ENCODE data around the gene MAPK8IP3.

DNA sequence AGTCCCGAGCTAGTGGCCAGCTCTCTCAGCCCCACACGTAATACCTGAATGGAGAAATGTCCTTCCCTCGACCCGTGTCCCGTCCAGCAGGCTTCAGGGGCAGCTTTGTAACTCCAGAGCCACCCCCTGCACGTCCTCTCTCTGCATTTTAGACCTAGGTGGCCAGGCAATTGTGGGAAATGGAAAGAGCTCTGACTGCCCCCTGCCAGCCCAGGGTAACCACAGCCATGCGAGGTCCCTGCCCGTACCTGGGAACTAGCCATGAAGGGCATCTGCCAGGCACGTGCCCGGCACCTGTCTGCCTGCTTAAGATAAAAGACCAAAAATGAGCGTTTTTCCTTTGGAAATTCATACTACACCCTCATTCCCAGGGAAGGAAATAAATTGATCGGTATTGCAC is 9.2 kb downstream of the MAPK8IP3 start:
- TF ChIP-seq, protein P1, sequence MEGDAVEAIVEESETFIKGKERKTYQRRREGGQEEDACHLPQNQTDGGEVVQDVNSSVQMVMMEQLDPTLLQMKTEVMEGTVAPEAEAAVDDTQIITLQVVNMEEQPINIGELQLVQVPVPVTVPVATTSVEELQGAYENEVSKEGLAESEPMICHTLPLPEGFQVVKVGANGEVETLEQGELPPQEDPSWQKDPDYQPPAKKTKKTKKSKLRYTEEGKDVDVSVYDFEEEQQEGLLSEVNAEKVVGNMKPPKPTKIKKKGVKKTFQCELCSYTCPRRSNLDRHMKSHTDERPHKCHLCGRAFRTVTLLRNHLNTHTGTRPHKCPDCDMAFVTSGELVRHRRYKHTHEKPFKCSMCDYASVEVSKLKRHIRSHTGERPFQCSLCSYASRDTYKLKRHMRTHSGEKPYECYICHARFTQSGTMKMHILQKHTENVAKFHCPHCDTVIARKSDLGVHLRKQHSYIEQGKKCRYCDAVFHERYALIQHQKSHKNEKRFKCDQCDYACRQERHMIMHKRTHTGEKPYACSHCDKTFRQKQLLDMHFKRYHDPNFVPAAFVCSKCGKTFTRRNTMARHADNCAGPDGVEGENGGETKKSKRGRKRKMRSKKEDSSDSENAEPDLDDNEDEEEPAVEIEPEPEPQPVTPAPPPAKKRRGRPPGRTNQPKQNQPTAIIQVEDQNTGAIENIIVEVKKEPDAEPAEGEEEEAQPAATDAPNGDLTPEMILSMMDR (IDR thresholded peaks at IDR 0.05; ENCODE audit: low read depth, low read length): no peak
- TF ChIP-seq EZH2phosphoT487 (IDR thresholded peaks at IDR 0.05; ENCODE audit: low read depth): no peak
